ENCODE results near the gene FOXP3. TPM values are rescaled to one million over a fixed set of nuclear protein-coding genes. Genes with fewer than 3 reads are reported as not detected.

Gene FOXP3
- total and polyA plus RNA-seq, 2 experiments from 2014 or later: 0.11 to 0.28 TPM

DNA sequence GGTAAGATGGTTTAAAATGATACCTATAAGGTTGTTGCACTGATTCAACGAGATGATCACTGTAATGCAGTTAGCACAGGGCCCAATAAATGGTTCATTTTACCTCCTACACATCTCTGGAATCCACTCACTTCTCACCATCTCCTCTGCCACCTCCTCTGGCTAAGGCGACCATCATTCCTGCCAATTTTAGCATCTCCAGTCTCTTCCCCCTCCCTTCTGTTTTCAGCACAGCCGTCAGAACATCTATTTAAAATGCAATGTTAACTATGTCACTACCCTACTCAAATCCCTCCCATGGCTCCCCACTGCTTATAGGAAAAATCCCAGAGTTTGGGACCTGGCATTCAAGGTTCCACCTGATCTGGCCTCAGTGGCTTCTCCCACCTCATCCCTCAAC, 61.0 kb downstream of the FOXP3 start (continued):
- TF ChIP-seq, protein P1, sequence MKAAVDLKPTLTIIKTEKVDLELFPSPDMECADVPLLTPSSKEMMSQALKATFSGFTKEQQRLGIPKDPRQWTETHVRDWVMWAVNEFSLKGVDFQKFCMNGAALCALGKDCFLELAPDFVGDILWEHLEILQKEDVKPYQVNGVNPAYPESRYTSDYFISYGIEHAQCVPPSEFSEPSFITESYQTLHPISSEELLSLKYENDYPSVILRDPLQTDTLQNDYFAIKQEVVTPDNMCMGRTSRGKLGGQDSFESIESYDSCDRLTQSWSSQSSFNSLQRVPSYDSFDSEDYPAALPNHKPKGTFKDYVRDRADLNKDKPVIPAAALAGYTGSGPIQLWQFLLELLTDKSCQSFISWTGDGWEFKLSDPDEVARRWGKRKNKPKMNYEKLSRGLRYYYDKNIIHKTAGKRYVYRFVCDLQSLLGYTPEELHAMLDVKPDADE (IDR thresholded peaks at IDR 0.05): no peak
- no peak for TF ChIP-seq CREB1 (CRISPR knock-in tag; IDR thresholded peaks at IDR 0.05; ENCODE audit: low read depth)

DNA sequence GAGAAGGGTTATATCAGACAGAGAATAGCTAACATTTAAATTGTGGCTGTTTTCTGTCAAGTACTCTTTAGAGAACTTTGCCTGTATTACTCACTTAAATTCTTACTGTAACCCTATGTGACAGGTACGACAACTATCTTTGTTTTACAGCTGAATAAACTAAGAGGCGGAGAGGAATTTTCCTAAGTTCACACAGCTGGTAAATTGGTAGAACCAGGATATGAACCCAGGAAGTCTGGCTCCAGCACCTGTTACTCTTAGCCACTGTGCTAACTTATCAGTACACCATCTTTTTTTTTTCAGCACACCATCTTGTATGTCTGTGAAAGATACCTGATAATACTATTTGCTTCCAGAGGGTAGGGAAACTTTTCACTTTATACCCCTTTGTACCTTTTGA, 62.5 kb downstream of the FOXP3 start:
- Mint-ChIP-seq H3K27me3 (ENCODE audit: insufficient read depth, low read depth, poor library complexity) (peaks cover 6% of the 10 kb centered on the region), H3K36me3 (ENCODE audit: low read depth) (no peaks in the 10 kb centered on the region; the same call in 2 of the 3 replicates), H3K4me1 (peaks cover 16% of the 10 kb centered on the region), H3K9me3 (no peaks in the 10 kb centered on the region), H3K27ac (no peak overlapping the region), H3K4me3 (no peak overlapping the region)
- H3K79me2 ChIP-seq (replicated peaks; ENCODE audit: insufficient read depth): no peaks in the 10 kb centered on the region
- DNase-seq (ENCODE audit: low spot score) (no peak), ATAC-seq (no peak)
- H3K27me3 ChIP-seq (ENCODE audit: insufficient read depth): no peaks in the 10 kb centered on the region
- H3K4me1 ChIP-seq (ENCODE audit: insufficient read depth): no peaks in the 10 kb centered on the region
- no peaks in the 10 kb centered on the region for H3K9me2 ChIP-seq (ENCODE audit: insufficient read depth)
- H3K27ac ChIP-seq (ENCODE audit: low read depth): no peak overlapping the region
- no peaks in the 10 kb centered on the region for H3F3A ChIP-seq (replicated peaks; ENCODE audit: low read depth)
- no peak overlapping the region for H2AFZ ChIP-seq
- no peaks in the 10 kb centered on the region for H3K36me3 ChIP-seq (ENCODE audit: insufficient read depth)
- H3K4me2 ChIP-seq: no peak overlapping the region
- no peak overlapping the region for H3K4me3 ChIP-seq
- H4K20me1 ChIP-seq (replicated peaks; ENCODE audit: insufficient read depth): no peaks in the 10 kb centered on the region
- TF ChIP-seq, protein P1 (IDR thresholded peaks at IDR 0.05): no peak
- TF ChIP-seq EZH2 (IDR thresholded peaks at IDR 0.05; ENCODE audit: low read depth, unreplicated experiment) (no peak), NANOG (IDR thresholded peaks at IDR 0.05; ENCODE audit: borderline replicate concordance) (no peak), CREB1 (CRISPR knock-in tag; IDR thresholded peaks at IDR 0.05; ENCODE audit: low read depth) (no peak), ZNF331 (CRISPR knock-in tag; IDR thresholded peaks at IDR 0.05; ENCODE audit: low read depth) (no peak), EZH2phosphoT487 (IDR thresholded peaks at IDR 0.05; ENCODE audit: unreplicated experiment) (no peak), STAT1 (IDR thresholded peaks at IDR 0.05; ENCODE audit: unreplicated experiment) (no peak), POLR2AphosphoS5 (IDR thresholded peaks at IDR 0.05; ENCODE audit: low read depth) (no peak), ZNF114 (CRISPR knock-in tag; IDR thresholded peaks at IDR 0.05) (no peak)
- TF ChIP-seq, protein P2, sequence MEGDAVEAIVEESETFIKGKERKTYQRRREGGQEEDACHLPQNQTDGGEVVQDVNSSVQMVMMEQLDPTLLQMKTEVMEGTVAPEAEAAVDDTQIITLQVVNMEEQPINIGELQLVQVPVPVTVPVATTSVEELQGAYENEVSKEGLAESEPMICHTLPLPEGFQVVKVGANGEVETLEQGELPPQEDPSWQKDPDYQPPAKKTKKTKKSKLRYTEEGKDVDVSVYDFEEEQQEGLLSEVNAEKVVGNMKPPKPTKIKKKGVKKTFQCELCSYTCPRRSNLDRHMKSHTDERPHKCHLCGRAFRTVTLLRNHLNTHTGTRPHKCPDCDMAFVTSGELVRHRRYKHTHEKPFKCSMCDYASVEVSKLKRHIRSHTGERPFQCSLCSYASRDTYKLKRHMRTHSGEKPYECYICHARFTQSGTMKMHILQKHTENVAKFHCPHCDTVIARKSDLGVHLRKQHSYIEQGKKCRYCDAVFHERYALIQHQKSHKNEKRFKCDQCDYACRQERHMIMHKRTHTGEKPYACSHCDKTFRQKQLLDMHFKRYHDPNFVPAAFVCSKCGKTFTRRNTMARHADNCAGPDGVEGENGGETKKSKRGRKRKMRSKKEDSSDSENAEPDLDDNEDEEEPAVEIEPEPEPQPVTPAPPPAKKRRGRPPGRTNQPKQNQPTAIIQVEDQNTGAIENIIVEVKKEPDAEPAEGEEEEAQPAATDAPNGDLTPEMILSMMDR (conservative IDR thresholded peaks at IDR 0.05; ENCODE audit: low read depth in 2 of 2): no peak
- TF ChIP-seq, protein P3, sequence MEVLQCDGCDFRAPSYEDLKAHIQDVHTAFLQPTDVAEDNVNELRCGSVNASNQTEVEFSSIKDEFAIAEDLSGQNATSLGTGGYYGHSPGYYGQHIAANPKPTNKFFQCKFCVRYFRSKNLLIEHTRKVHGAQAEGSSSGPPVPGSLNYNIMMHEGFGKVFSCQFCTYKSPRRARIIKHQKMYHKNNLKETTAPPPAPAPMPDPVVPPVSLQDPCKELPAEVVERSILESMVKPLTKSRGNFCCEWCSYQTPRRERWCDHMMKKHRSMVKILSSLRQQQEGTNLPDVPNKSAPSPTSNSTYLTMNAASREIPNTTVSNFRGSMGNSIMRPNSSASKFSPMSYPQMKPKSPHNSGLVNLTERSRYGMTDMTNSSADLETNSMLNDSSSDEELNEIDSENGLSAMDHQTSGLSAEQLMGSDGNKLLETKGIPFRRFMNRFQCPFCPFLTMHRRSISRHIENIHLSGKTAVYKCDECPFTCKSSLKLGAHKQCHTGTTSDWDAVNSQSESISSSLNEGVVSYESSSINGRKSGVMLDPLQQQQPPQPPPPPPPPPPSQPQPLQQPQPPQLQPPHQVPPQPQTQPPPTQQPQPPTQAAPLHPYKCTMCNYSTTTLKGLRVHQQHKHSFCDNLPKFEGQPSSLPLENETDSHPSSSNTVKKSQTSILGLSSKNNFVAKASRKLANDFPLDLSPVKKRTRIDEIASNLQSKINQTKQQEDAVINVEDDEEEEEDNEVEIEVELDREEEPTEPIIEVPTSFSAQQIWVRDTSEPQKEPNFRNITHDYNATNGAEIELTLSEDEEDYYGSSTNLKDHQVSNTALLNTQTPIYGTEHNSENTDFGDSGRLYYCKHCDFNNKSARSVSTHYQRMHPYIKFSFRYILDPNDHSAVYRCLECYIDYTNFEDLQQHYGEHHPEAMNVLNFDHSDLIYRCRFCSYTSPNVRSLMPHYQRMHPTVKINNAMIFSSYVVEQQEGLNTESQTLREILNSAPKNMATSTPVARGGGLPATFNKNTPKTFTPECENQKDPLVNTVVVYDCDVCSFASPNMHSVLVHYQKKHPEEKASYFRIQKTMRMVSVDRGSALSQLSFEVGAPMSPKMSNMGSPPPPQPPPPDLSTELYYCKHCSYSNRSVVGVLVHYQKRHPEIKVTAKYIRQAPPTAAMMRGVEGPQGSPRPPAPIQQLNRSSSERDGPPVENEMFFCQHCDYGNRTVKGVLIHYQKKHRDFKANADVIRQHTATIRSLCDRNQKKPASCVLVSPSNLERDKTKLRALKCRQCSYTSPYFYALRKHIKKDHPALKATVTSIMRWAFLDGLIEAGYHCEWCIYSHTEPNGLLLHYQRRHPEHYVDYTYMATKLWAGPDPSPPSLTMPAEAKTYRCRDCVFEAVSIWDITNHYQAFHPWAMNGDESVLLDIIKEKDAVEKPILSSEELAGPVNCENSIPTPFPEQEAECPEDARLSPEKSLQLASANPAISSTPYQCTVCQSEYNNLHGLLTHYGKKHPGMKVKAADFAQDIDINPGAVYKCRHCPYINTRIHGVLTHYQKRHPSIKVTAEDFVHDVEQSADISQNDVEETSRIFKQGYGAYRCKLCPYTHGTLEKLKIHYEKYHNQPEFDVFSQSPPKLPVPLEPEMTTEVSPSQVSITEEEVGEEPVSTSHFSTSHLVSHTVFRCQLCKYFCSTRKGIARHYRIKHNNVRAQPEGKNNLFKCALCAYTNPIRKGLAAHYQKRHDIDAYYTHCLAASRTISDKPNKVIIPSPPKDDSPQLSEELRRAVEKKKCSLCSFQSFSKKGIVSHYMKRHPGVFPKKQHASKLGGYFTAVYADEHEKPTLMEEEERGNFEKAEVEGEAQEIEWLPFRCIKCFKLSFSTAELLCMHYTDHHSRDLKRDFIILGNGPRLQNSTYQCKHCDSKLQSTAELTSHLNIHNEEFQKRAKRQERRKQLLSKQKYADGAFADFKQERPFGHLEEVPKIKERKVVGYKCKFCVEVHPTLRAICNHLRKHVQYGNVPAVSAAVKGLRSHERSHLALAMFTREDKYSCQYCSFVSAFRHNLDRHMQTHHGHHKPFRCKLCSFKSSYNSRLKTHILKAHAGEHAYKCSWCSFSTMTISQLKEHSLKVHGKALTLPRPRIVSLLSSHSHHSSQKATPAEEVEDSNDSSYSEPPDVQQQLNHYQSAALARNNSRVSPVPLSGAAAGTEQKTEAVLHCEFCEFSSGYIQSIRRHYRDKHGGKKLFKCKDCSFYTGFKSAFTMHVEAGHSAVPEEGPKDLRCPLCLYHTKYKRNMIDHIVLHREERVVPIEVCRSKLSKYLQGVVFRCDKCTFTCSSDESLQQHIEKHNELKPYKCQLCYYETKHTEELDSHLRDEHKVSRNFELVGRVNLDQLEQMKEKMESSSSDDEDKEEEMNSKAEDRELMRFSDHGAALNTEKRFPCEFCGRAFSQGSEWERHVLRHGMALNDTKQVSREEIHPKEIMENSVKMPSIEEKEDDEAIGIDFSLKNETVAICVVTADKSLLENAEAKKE (CRISPR knock-in tag; IDR thresholded peaks at IDR 0.05): no peak
- TF ChIP-seq, protein P4, sequence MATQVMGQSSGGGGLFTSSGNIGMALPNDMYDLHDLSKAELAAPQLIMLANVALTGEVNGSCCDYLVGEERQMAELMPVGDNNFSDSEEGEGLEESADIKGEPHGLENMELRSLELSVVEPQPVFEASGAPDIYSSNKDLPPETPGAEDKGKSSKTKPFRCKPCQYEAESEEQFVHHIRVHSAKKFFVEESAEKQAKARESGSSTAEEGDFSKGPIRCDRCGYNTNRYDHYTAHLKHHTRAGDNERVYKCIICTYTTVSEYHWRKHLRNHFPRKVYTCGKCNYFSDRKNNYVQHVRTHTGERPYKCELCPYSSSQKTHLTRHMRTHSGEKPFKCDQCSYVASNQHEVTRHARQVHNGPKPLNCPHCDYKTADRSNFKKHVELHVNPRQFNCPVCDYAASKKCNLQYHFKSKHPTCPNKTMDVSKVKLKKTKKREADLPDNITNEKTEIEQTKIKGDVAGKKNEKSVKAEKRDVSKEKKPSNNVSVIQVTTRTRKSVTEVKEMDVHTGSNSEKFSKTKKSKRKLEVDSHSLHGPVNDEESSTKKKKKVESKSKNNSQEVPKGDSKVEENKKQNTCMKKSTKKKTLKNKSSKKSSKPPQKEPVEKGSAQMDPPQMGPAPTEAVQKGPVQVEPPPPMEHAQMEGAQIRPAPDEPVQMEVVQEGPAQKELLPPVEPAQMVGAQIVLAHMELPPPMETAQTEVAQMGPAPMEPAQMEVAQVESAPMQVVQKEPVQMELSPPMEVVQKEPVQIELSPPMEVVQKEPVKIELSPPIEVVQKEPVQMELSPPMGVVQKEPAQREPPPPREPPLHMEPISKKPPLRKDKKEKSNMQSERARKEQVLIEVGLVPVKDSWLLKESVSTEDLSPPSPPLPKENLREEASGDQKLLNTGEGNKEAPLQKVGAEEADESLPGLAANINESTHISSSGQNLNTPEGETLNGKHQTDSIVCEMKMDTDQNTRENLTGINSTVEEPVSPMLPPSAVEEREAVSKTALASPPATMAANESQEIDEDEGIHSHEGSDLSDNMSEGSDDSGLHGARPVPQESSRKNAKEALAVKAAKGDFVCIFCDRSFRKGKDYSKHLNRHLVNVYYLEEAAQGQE (IDR thresholded peaks at IDR 0.05; ENCODE audit: unreplicated experiment): no peak
